Activated T-helper 1 cell treated with anti-CD3 and anti-CD28 coated beads, Interleukin-2, amount 50 U/mL, for 16 hours (primary cell): Measurements from ENCODE around the gene MAGEL2.

Experiments used
- DNase-seq, 2 donors: peaks; one replicate each; pipeline ENCODE4 v3.0.0-alpha.2; 2020; ENCODE audit warnings: low read depth in 1 of 2, low spot score in 1 of 2

The MAGEL2 gene

GRCh38 chr15:23647421-23648370 is at the start of gene MAGEL2:
TSS of gene MAGEL2 (minus strand) at chr15:23647867. CDS start at chr15:23647742, 125 bp downstream.
- DNase-seq: no peak

- DNase-seq: no peak
Observed at GRCh38 chr15:23695282-23695681, 47.6 kb upstream of the MAGEL2 start.

- no peak for DNase-seq
Observed at GRCh38 chr15:23694592-23694991, 46.9 kb upstream of the MAGEL2 start.

- DNase-seq: no peak
Observed at GRCh38 chr15:23690450-23690852, 42.8 kb upstream of the MAGEL2 start.

GRCh38 chr15:23690015-23690414 is 42.3 kb upstream of the MAGEL2 start:
- DNase-seq: no peak

GRCh38 chr15:23687143-23687470 is 39.4 kb upstream of the MAGEL2 start, which contains the start of gene NDN:
TSS of gene NDN (minus strand) at chr15:23687305. CDS start at chr15:23687217, 88 bp downstream.
- no peak for DNase-seq

- no peak for DNase-seq
Observed at GRCh38 chr15:23686466-23687142, 38.9 kb upstream of the MAGEL2 start.

GRCh38 chr15:23671481-23671880 is 23.8 kb upstream of the MAGEL2 start:
- DNase-seq: no peak

GRCh38 chr15:23670970-23671369 is 23.3 kb upstream of the MAGEL2 start:
- DNase-seq: no peak

- DNase-seq: no peak
Observed at GRCh38 chr15:23663232-23663631, 15.6 kb upstream of the MAGEL2 start.

GRCh38 chr15:23648920-23649515 is 1.4 kb upstream of the MAGEL2 start:
- no peak for DNase-seq

- no peak for DNase-seq
Observed at GRCh38 chr15:23647001-23647295, 719 bp downstream of the MAGEL2 start.

- no peak for DNase-seq
Observed at GRCh38 chr15:23646165-23647000, 1.3 kb downstream of the MAGEL2 start.

- DNase-seq: no peak
Observed at GRCh38 chr15:23645371-23646164, 2.1 kb downstream of the MAGEL2 start.

- no peak for DNase-seq
Observed at GRCh38 chr15:23644829-23645228, 2.8 kb downstream of the MAGEL2 start.

- DNase-seq: no peak
Observed at GRCh38 chr15:23642413-23643044, 5.1 kb downstream of the MAGEL2 start.

- DNase-seq: no peak
Observed at GRCh38 chr15:23634181-23634580, 13.5 kb downstream of the MAGEL2 start.

- DNase-seq: no peak
Observed at GRCh38 chr15:23629234-23629805, 18.3 kb downstream of the MAGEL2 start.

GRCh38 chr15:23628612-23629233 is 18.9 kb downstream of the MAGEL2 start:
- DNase-seq: no peak
